GM19099 (cell line): Measurements from ENCODE around the gene MARCHF10.

Source experiments
- POLR2A ChIP-seq: IDR thresholded peaks from 3 replicates; pipeline ENCODE4 v1.6.1; 2011; ENCODE audit warnings: low read depth; ENCODE audit not compliant: insufficient read length; ENCODE audit errors: extremely low read depth

The MARCHF10 gene

GRCh38 chr17:62724398-62725146 lies 83.5 kb downstream of the MARCHF10 start:
- TF ChIP-seq POLR2A = no peak

GRCh38 chr17:62723842-62724241 lies 84.3 kb downstream of the MARCHF10 start:
- no peak for TF ChIP-seq POLR2A

- no peak for TF ChIP-seq POLR2A
Measured at GRCh38 chr17:62722625-62723024, 85.5 kb downstream of the MARCHF10 start.

GRCh38 chr17:62720126-62720850 lies 87.8 kb downstream of the MARCHF10 start:
- TF ChIP-seq POLR2A = no peak

GRCh38 chr17:62719586-62719985 lies 88.5 kb downstream of the MARCHF10 start:
- TF ChIP-seq POLR2A = no peak

GRCh38 chr17:62718429-62718828 lies 89.7 kb downstream of the MARCHF10 start:
- TF ChIP-seq POLR2A = no peak

GRCh38 chr17:62717889-62718288 lies 90.2 kb downstream of the MARCHF10 start:
- TF ChIP-seq POLR2A = no peak

- TF ChIP-seq POLR2A = no peak
Measured at GRCh38 chr17:62717589-62717855, 90.6 kb downstream of the MARCHF10 start.

GRCh38 chr17:62716834-62717588 lies 91.1 kb downstream of the MARCHF10 start:
- TF ChIP-seq POLR2A = no peak

GRCh38 chr17:62715882-62716390 lies 92.2 kb downstream of the MARCHF10 start:
- TF ChIP-seq POLR2A = no peak

GRCh38 chr17:62714016-62714777 lies 93.9 kb downstream of the MARCHF10 start:
- TF ChIP-seq POLR2A = no peak

GRCh38 chr17:62713086-62713881 lies 94.8 kb downstream of the MARCHF10 start:
- TF ChIP-seq POLR2A = no peak

GRCh38 chr17:62712171-62712581 lies 95.9 kb downstream of the MARCHF10 start:
- no peak for TF ChIP-seq POLR2A

GRCh38 chr17:62708587-62708986 lies 99.5 kb downstream of the MARCHF10 start:
- no peak for TF ChIP-seq POLR2A
